GM18907 (cell line): ENCODE results near the gene KLF6.
A peak's percentile ranks its signal among the peaks of the same experiment; 100 is the strongest.

Experiments used
- ATAC-seq: cut with Tn5 transposase; IDR thresholded peaks from one replicate; pipeline ENCODE4 v1.9.1; 2021; ENCODE audit warnings: mild to moderate bottlenecking, moderate library complexity; ENCODE audit not compliant: unreplicated experiment

KLF6 gene

GRCh38 chr10:3790272-3790671 is 5.3 kb upstream of the KLF6 start:
- ATAC-seq: no peak

GRCh38 chr10:3789621-3790020 is 4.6 kb upstream of the KLF6 start:
- ATAC-seq: no peak

GRCh38 chr10:3787816-3788215 is 2.8 kb upstream of the KLF6 start:
- no peak for ATAC-seq

- ATAC-seq: no peak
Measured at GRCh38 chr10:3787016-3787400, 2.0 kb upstream of the KLF6 start.

GRCh38 chr10:3786295-3787015 is 1.4 kb upstream of the KLF6 start:
- no peak for ATAC-seq

- no peak for ATAC-seq
Measured at GRCh38 chr10:3785851-3786271, 852 bp upstream of the KLF6 start.

- peak; percentile 78 for ATAC-seq
Measured at GRCh38 chr10:3785251-3785850, 342 bp upstream of the KLF6 start.

GRCh38 chr10:3783682-3784432 is 1.2 kb downstream of the KLF6 start:
- no peak for ATAC-seq

GRCh38 chr10:3783316-3783681 is 1.7 kb downstream of the KLF6 start:
- ATAC-seq: peak; percentile 36

- peak; percentile 25 for ATAC-seq
Measured at GRCh38 chr10:3782451-3783315, 2.3 kb downstream of the KLF6 start.

GRCh38 chr10:3782146-3782450 is 2.9 kb downstream of the KLF6 start:
- no peak for ATAC-seq

GRCh38 chr10:3781468-3782145 is 3.4 kb downstream of the KLF6 start:
- no peak for ATAC-seq

- no peak for ATAC-seq
Measured at GRCh38 chr10:3780771-3781467, 4.1 kb downstream of the KLF6 start.

GRCh38 chr10:3780021-3780770 is 4.8 kb downstream of the KLF6 start:
- no peak for ATAC-seq

- no peak for ATAC-seq
Measured at GRCh38 chr10:3779158-3779741, 5.8 kb downstream of the KLF6 start.

GRCh38 chr10:3778692-3779157 is 6.3 kb downstream of the KLF6 start:
- no peak for ATAC-seq

- ATAC-seq: no peak
Measured at GRCh38 chr10:3777981-3778691, 6.9 kb downstream of the KLF6 start.

GRCh38 chr10:3776796-3777571 is 8.0 kb downstream of the KLF6 start:
- ATAC-seq: no peak
